ENCODE data around the gene MARVELD2. TPM values are rescaled to one million over a fixed set of nuclear protein-coding genes. Genes with fewer than 3 reads are reported as not detected.

The MARVELD2 gene
- total and polyA plus RNA-seq, 2 of the 13 experiments (the other 11 are each of a cell fraction or from before 2014, with no cell fraction given) = 11.1 to 15.4 TPM

- TF ChIP-seq ZNF280B (CRISPR knock-in tag; IDR thresholded peaks at IDR 0.05; ENCODE audit: borderline replicate concordance) (no peak), ZNF337 (CRISPR knock-in tag; IDR thresholded peaks at IDR 0.05; ENCODE audit: borderline replicate concordance, low read depth) (no peak), IRF2 (CRISPR knock-in tag; IDR thresholded peaks at IDR 0.05) (no peak), ZBTB49 (CRISPR knock-in tag; IDR thresholded peaks at IDR 0.05; ENCODE audit: borderline replicate concordance) (no peak), FOXP4 (CRISPR knock-in tag; IDR thresholded peaks at IDR 0.05) (no peak), HDAC6 (IDR thresholded peaks at IDR 0.05; ENCODE audit: low read depth, low read length) (no peak), AKAP8 (CRISPR knock-in tag; IDR thresholded peaks at IDR 0.05) (0 out of 2 replicates have a peak, but pooled peaks have one; percentile 20), SIN3A (IDR thresholded peaks at IDR 0.05; ENCODE audit: borderline replicate concordance, low read depth, low read length) (0 out of 2 replicates have a peak, but pooled peaks have one; percentile 4), HNRNPLL (IDR thresholded peaks at IDR 0.05; ENCODE audit: low read depth, low read length, poor library complexity, severe bottlenecking) (peak; percentile 50), ZNF263 (CRISPR knock-in tag; IDR thresholded peaks at IDR 0.05) (0 out of 2 replicates have a peak, but pooled peaks have one; percentile 39), HMGXB4 (CRISPR knock-in tag; IDR thresholded peaks at IDR 0.05; ENCODE audit: borderline replicate concordance in 1 of 2, low read depth in 1 of 2) (no peak), LCORL (IDR thresholded peaks at IDR 0.05) (no peak), LCORL (CRISPR knock-in tag; IDR thresholded peaks at IDR 0.05) (peak; percentile 34; the same call in 1 of the 2 replicates), ZFP36L2 (CRISPR knock-in tag; IDR thresholded peaks at IDR 0.05) (no peak), ATF4 (CRISPR knock-in tag; IDR thresholded peaks at IDR 0.05) (no peak), JUNB (CRISPR knock-in tag; IDR thresholded peaks at IDR 0.05; ENCODE audit: borderline replicate concordance) (no peak), ZNF414 (CRISPR knock-in tag; IDR thresholded peaks at IDR 0.05) (no peak), FOSL1 (CRISPR knock-in tag; IDR thresholded peaks at IDR 0.05; ENCODE audit: borderline replicate concordance) (no peak)
Observed at GRCh38 chr5:69493396-69494133, 78.6 kb downstream of the MARVELD2 start (continued).

Measured in HepG2 (cell line).